K562 (cell line): Measurements from ENCODE around the gene OSBPL10. TPM values are rescaled to one million over a fixed set of nuclear protein-coding genes. Genes with fewer than 3 reads are reported as not detected.

Source experiments
- ATAC-seq: fragments of 200-7000 bp; cut with Tn5 transposase; 3 replicates; pipeline ENCODE4 v1.9.1; 2020; ENCODE audit warnings: moderate library complexity
- BruUV-seq: library from RNA; stranded (reverse); fragments of 400-500 nt; replicated peaks from 2 replicates; lab custom pipeline; 2021; lab: Mats Ljungman, UMichigan
- CTCF ChIA-PET: fragments of 300-600 bp; formaldehyde crosslinking; extraction: SDS; loops from one replicate; lab custom pipeline; 2021; ENCODE audit warnings: low intra/inter-chr PET ratio; lab: Yijun Ruan, JAX
- POLR2A ChIA-PET: fragments of 300-600, 350-650 bp; sonication (Branson Sonifier 250); formaldehyde crosslinking; extraction: SDS; loops from one replicate; lab custom pipeline; 2021; ENCODE audit warnings: antibody characterized with exemption, inconsistent platforms; lab: Yijun Ruan, JAX
- DNase-seq, 4 experiments: peaks; one replicate each; pipeline versions ENCODE4 v3.0.0 to v3.0.0-alpha.2; 2011 to 2018; ENCODE audit warnings: low spot score in 3 of 4, mixed read lengths in 3 of 4; ENCODE audit errors: extremely low read depth in 1 of 4
- FAIRE-seq: peaks from 2 replicates; lab custom pipeline; 2011; peaks lifted over from hg19 to GRCh38; lab: Jason Lieb, UNC
- H2AFZ ChIP-seq: 2 replicates; pipeline ENCODE4 v1.6.0; 2011; ENCODE audit warnings: low read depth, low read length, control low read depth, inconsistent platforms
- H3K27ac ChIP-seq: fragments of 200-600 bp; 3 replicates; pipeline ENCODE4 v1.8.0; 2011; ENCODE audit warnings: low read depth, mild to moderate bottlenecking, control low read depth, inconsistent platforms, low read length, moderate library complexity, mixed read lengths; ENCODE audit errors: extremely low read depth
- H3K27me3 ChIP-seq, 2 experiments: fragments of 300-600 bp in 1 of 2; 2 replicates in 1 of 2; 3 replicates in 1 of 2; pipeline versions ENCODE4 v1.6.0 to v1.8.0; 2011; ENCODE audit warnings: inconsistent platforms in 2 of 2, low read length in 2 of 2, mild to moderate bottlenecking in 1 of 2, mixed read lengths in 1 of 2, moderate library complexity in 1 of 2; ENCODE audit not compliant: control insufficient read depth in 2 of 2, insufficient read depth in 2 of 2
- H3K36me3 ChIP-seq: fragments of 300-600 bp; 3 replicates; pipeline ENCODE4 v1.8.0; 2011; ENCODE audit warnings: mild to moderate bottlenecking, low read length, inconsistent platforms; ENCODE audit not compliant: control insufficient read depth, insufficient read depth
- H3K4me1 ChIP-seq, 2 experiments: fragments of 200-600 bp in 1 of 2; replicated peaks in 1 of 2; 2 replicates in 1 of 2; 3 replicates in 1 of 2; pipeline versions ENCODE4 v1.5.1 to v1.8.0; 2011; ENCODE audit warnings: inconsistent platforms in 2 of 2, low read length in 2 of 2, mild to moderate bottlenecking in 1 of 2, mixed read lengths in 1 of 2, moderate library complexity in 1 of 2; ENCODE audit not compliant: control insufficient read depth in 2 of 2, insufficient read depth in 2 of 2
- H3K4me2 ChIP-seq: 2 replicates; pipeline ENCODE4 v1.6.1; 2011; ENCODE audit warnings: low read length, control low read depth, inconsistent platforms, mixed read lengths; ENCODE audit not compliant: insufficient read depth
- H3K4me3 ChIP-seq: fragments of 200-600 bp; sonication (generic), shearing (Covaris generic); 2 replicates; pipeline ENCODE4 v1.5.1; 2016; ENCODE audit warnings: control low read depth, inconsistent platforms
- H3K79me2 ChIP-seq: fragments of 200-600 bp; 3 replicates; pipeline ENCODE4 v1.8.0; 2011; ENCODE audit warnings: low read length, inconsistent platforms; ENCODE audit not compliant: control insufficient read depth, insufficient read depth
- H3K9ac ChIP-seq, 2 experiments: 2 replicates each; pipeline versions ENCODE4 v1.6.0 to v1.6.1; 2011; ENCODE audit warnings: low read depth in 2 of 2, low read length in 2 of 2, control low read depth in 1 of 2, inconsistent platforms in 1 of 2, mild to moderate bottlenecking in 1 of 2, mixed read lengths in 1 of 2; ENCODE audit not compliant: insufficient read depth in 1 of 2
- H3K9me1 ChIP-seq: one replicate; pipeline ENCODE4 v1.6.0; 2011; ENCODE audit warnings: inconsistent platforms, mild to moderate bottlenecking, low read length, moderate library complexity; ENCODE audit not compliant: control insufficient read depth, insufficient read depth
- H3K9me3 ChIP-seq: replicated peaks from 2 replicates; pipeline ENCODE4 v1.5.1; 2011; ENCODE audit warnings: low read depth, low read length, inconsistent platforms; ENCODE audit not compliant: control insufficient read depth, insufficient read depth
- H4K20me1 ChIP-seq: replicated peaks from 2 replicates; pipeline ENCODE4 v1.6.1; 2011; ENCODE audit warnings: low read length, inconsistent platforms, mixed read lengths; ENCODE audit not compliant: control insufficient read depth, insufficient read depth
- ETV1 ChIP-seq: fragments of 450-650 bp; conservative IDR thresholded peaks from 2 replicates; pipeline ENCODE4 v1.6.1; 2016; ENCODE audit warnings: missing genetic modification characterization, control low read depth, low read depth, missing compliant biosample characterization
- FOXP1 ChIP-seq: sonication (generic); formaldehyde crosslinking; IDR thresholded peaks from 2 replicates; pipeline ENCODE4 v1.8.0; 2022; ENCODE audit warnings: mild to moderate bottlenecking, missing genetic modification reagents
- GABPA ChIP-seq: fragments of 200-800 bp; sonication (Bioruptor generic); conservative IDR thresholded peaks from 2 replicates; pipeline ENCODE4 v1.6.1; 2016; ENCODE audit warnings: low read depth, missing genetic modification characterization, missing compliant biosample characterization
- HDAC6 ChIP-seq: IDR thresholded peaks from 2 replicates; pipeline ENCODE4 v1.6.1; 2012; ENCODE audit warnings: low read depth, mild to moderate bottlenecking, control low read depth, inconsistent platforms, low read length, moderate library complexity
- HMGN3 ChIP-seq: IDR thresholded peaks from 2 replicates; pipeline ENCODE4 v1.6.1; 2011; ENCODE audit warnings: borderline replicate concordance, low read depth, mild to moderate bottlenecking, mixed read lengths, low read length; ENCODE audit not compliant: insufficient read length; ENCODE audit errors: extremely low read depth
- ID3 ChIP-seq, 2 experiments: fragments of 250-450 bp in 1 of 2; fragments of 450-650 bp in 1 of 2; sonication (Bioruptor Pico) in 1 of 2; IDR thresholded peaks; 2 replicates each; pipeline versions ENCODE4 v1.6.1 to v1.8.0; 2016 to 2021; ENCODE audit warnings: mild to moderate bottlenecking in 2 of 2, moderate library complexity in 2 of 2, missing compliant biosample characterization in 1 of 2, missing genetic modification characterization in 1 of 2
- MCM7 ChIP-seq, 2 experiments: fragments of 450-650 bp; IDR thresholded peaks; 2 replicates each; pipeline ENCODE4 v1.6.1; 2016 to 2018
- MEIS2 ChIP-seq: fragments of 450-650 bp; IDR thresholded peaks from 2 replicates; pipeline ENCODE4 v1.6.1; 2014; ENCODE audit warnings: mild to moderate bottlenecking; ENCODE audit not compliant: partially characterized antibody
- NFIC ChIP-seq: fragments of 450-650 bp; IDR thresholded peaks from 2 replicates; pipeline ENCODE4 v1.6.1; 2017; ENCODE audit warnings: mild to moderate bottlenecking, inconsistent platforms
- PRMT5 ChIP-seq: sonication (generic); formaldehyde crosslinking; IDR thresholded peaks from 2 replicates; pipeline ENCODE4 v1.5.0; 2020; ENCODE audit warnings: missing genetic modification reagents
- SOX6 ChIP-seq: fragments of 450-650 bp; IDR thresholded peaks from 2 replicates; pipeline ENCODE4 v1.6.1; 2014; ENCODE audit warnings: mild to moderate bottlenecking
- ZNF134 ChIP-seq: fragments of 250-450 bp; sonication (Bioruptor Pico); conservative IDR thresholded peaks from 2 replicates; pipeline ENCODE4 v1.4.0; 2020
- WGBS: fragments of 100-300 bp; shearing (Covaris generic); methylation state at CpG from one replicate; pipeline ENCODE4 v1.1.6; 2016; ENCODE audit warnings: low coverage, mixed read lengths; ENCODE audit not compliant: insufficient coverage; ENCODE audit errors: missing lambda C conversion rate; 5-methylcytosine and 5-hydroxymethylcytosine counted together
- in situ Hi-C: fragments of 300-500 bp; cut with MboI; formaldehyde crosslinking; loops from 4 replicates; pipeline ENCODE4 v1.15.0; 2018; ENCODE audit warnings: inconsistent platforms, mixed read lengths
- intact Hi-C: fragments of 100-400 bp; cut with micrococcal nuclease; formaldehyde crosslinking; loops from 2 replicates; pipeline ENCODE4 v1.14.2; 2022
- polyA plus RNA-seq, 8 experiments: library from polyadenylated mRNA; depleted of rRNA in 4 of 8; stranded (reverse) in 5 of 8; unstranded in 3 of 8; fragments of >200 nt; fragmentation: Nextera tagmentation in 2 of 8; fragmentation: Illumina TruSeq in 1 of 8; extraction: Ambion mirVana in 2 of 8; extraction: Trizol in 1 of 8; gene quantifications; 2 replicates each; pipeline versions ENCODE4 v1.2.1 to v1.2.3, GENCODE V29; 2011 to 2014; ENCODE audit warnings: inconsistent platforms in 1 of 8, missing spikeins in 1 of 8
- total RNA-seq, 7 experiments: library from RNA; depleted of rRNA in 6 of 7; stranded (reverse); fragments of >200 nt in 6 of 7; fragmentation: Illumina TruSeq in 2 of 7; extraction: Trizol in 2 of 7; gene quantifications; 2 replicates each; pipeline versions ENCODE4 v1.2.1 to v1.2.3, GENCODE V29; 2011 to 2021; ENCODE audit warnings: low replicate concordance in 1 of 7

The OSBPL10 gene
- total and polyA plus RNA-seq, 9 of the 15 experiments (the other 6 are each of a cell fraction or from before 2014, with no cell fraction given) = 0.03 to 0.19 (median 0.14) TPM; not detected in 2

DNA sequence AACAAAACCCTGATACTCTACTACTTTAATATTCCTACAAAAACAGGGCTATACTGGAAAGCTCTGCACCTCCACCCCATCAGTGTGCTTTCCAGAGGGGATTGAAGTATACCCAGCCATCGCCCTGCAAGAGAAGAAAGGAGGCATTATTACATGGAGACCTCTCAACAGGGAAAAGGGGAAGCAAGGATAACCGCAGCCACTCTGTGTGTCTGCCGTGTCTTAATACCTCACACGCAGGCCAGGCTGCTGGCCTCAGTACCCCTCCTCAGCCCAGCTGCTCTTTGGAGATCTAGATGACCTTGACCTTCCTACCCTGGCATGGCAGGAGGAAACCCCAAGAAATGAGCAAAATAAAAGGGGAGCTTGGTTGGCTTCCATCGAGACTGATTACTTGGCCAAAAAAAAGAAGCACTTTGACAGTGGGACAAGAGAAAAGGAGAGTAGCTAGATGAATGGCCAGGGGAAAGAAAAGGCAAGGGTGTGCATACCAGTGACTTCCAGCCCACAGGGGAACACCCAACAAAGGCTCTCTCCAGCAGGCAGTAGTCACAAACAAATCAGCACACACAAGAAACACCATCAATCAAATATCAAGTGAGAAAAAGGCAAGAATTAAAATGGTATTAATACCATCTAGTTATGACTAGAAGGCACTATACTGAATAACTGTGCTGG, 318.9 kb downstream of the OSBPL10 start (continued):
- TF ChIP-seq PRMT5 (CRISPR knock-in tag) = no peak
- TF ChIP-seq FOXP1 (CRISPR knock-in tag) = no peak
- TF ChIP-seq ID3 (CRISPR knock-in tag; IDR thresholded peaks at IDR 0.05) = no peak
- no peak for TF ChIP-seq ID3 (tag; IDR thresholded peaks at IDR 0.05)
- no peak for TF ChIP-seq ZNF134 (CRISPR knock-in tag)
- TF ChIP-seq SOX6 = no peak
- no peak for TF ChIP-seq NFIC
- no peak for TF ChIP-seq MCM7 (IDR thresholded peaks at IDR 0.05)

DNA sequence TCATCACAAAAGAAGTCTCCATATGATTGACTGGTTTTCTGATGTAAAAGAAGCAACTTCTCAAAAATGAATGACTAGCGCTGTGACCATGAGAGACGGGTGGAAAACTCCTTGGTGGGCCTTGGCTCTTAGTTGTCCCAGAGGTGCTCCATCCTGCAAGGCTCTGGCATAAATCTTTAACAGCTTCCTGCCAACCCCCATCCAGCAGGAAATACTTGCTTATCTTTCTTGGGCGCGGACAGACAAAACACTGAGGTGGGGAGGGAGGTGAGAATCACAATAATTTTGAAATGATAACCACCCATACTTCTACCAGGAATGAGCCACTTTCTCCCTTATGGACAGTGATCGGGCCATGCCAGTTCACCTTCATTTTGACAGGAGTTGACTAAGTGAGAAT, 319.8 kb downstream of the OSBPL10 start:
- no peak overlapping the region for H2AFZ ChIP-seq
- no peak for TF ChIP-seq HDAC6
- TF ChIP-seq HMGN3 = no peak
- TF ChIP-seq MEIS2 = peak; percentile 31
- TF ChIP-seq GABPA = peak; percentile 41; the same call in 1 of the 2 replicates
- TF ChIP-seq ETV1 (tag) = peak; percentile 61
- BruUV-seq = no TSS peak
- no peaks in the 10 kb centered on the region for H3K9me3 ChIP-seq
- in situ Hi-C loops = no loop called here
- ATAC-seq (no peak), DNase-seq (no peak), FAIRE-seq (no peak)
- no peak overlapping the region for H3K4me2 ChIP-seq
- no peaks in the 10 kb centered on the region for H3K36me3 ChIP-seq
- POLR2A ChIA-PET = no interaction called here
- H3K27ac ChIP-seq = no peak overlapping the region
- peaks cover 3 to 9% of the 10 kb centered on the region in 2 experiments; a peak in 4 of 5 replicates for H3K27me3 ChIP-seq
- H3K4me1 ChIP-seq = no peaks in the 10 kb centered on the region
- H3K9me1 ChIP-seq = no peaks in the 10 kb centered on the region
- intact Hi-C loops = no loop called here
- H3K79me2 ChIP-seq = no peaks in the 10 kb centered on the region
- H4K20me1 ChIP-seq = no peaks in the 10 kb centered on the region
- 0% methylated on average over 5 of the region's 5 CpGs for WGBS
- H3K9ac ChIP-seq = no peak overlapping the region
- H3K4me3 ChIP-seq = no peak overlapping the region
- CTCF ChIA-PET = no interaction called here
